GM12874 (cell line): ENCODE data around the gene NIPAL4.
A peak's percentile ranks its signal among the peaks of the same experiment; 100 is the strongest.

Source experiments
- CTCF ChIP-seq: IDR thresholded peaks from 2 replicates; pipeline ENCODE4 v1.5.1; 2011; ENCODE audit warnings: low read depth, mild to moderate bottlenecking, control low read depth, low read length, moderate library complexity; ENCODE audit not compliant: insufficient read depth

Gene NIPAL4

DNA sequence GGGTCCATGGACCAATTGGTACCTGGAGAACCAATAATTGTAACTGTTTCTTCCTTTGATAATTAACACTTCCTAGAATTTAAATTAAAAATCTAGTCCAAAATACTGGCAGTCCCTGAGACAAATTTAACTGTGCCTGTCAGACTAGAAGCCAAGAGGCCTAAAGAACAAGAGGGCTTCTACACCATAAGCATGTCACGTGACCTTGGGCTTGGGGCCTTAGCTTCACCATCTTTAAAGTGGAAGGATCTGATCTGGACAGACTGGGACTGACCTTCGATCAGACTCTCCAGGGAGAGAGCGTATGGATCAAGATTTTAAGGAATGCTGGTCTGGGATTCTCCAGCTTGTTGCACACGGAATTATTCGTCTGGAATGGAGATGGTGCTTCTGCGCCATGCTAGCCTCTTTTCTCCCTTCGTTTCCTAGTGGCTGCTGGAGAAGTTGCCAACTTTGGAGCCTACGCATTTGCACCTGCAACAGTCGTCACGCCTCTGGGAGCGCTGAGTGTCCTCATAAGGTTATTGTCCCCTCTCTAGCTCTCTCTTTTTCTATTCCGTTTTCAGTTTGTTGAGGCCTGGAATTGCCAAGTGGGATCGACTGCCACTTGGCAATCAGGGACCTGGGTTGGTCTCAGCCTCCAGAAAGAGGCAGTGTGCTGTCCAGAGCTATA is 8.4 kb downstream of the NIPAL4 start:
- TF ChIP-seq CTCF, result no peak

GRCh38 chr5:157469073-157469472 is 9.1 kb downstream of the NIPAL4 start:
- peak; percentile 8; the same call in 1 of the 2 replicates for TF ChIP-seq CTCF

DNA sequence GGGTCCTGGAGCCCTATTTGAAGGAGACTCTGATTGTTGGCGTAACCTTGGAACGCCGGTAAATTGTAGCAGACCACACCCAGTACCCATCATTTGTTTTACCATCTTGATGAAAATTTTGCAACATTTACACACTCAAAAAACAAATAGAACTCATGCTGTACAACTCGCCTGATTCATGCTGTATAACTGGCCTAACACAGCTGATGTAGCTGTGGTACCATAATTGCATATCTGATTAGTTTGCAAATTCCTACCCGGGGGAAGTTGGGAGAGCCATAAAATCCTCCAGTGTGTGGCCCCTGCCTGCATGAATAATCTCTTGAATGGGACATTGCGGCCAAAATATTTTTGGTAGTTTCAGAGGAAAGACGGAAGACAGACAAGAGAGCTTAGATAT is 9.7 kb downstream of the NIPAL4 start:
- no peak for TF ChIP-seq CTCF

DNA sequence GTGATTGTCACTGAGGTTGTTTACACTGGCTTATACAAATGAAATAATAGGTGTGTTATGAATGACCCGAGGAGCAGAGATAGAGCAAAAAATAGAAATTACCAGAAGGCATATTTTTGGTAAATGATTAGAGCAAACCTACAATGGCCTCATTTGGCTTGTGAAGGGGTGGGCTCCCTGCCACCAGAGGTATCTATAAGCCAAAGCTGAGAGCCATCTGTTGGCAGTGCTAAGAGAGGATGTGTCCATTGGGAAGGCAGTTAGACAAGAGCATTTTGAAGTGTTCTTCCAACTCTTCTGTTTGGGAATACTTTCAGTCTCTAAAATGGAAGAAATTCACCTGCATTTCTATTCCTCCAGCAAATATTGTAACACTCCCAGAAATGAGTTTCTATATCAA is 10.6 kb downstream of the NIPAL4 start:
- no peak for TF ChIP-seq CTCF

DNA sequence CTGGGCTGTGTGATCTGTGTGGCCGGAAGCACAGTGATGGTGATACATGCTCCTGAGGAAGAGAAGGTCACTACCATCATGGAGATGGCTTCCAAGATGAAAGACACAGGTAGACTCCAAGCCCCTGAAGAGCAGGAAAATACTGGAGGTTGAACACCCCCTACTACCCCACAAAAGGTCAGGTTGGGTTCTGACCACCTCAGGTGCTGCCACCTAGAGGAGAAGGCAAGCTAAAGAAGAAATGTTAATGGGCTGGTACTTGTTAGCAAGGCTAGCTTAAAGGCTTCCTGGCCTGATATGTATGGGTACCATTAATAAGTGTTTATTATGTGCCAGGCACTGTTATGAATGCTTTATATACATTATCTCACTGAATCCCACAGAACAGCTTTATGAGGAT is 11.7 kb downstream of the NIPAL4 start:
- peak; percentile 66 for TF ChIP-seq CTCF

DNA sequence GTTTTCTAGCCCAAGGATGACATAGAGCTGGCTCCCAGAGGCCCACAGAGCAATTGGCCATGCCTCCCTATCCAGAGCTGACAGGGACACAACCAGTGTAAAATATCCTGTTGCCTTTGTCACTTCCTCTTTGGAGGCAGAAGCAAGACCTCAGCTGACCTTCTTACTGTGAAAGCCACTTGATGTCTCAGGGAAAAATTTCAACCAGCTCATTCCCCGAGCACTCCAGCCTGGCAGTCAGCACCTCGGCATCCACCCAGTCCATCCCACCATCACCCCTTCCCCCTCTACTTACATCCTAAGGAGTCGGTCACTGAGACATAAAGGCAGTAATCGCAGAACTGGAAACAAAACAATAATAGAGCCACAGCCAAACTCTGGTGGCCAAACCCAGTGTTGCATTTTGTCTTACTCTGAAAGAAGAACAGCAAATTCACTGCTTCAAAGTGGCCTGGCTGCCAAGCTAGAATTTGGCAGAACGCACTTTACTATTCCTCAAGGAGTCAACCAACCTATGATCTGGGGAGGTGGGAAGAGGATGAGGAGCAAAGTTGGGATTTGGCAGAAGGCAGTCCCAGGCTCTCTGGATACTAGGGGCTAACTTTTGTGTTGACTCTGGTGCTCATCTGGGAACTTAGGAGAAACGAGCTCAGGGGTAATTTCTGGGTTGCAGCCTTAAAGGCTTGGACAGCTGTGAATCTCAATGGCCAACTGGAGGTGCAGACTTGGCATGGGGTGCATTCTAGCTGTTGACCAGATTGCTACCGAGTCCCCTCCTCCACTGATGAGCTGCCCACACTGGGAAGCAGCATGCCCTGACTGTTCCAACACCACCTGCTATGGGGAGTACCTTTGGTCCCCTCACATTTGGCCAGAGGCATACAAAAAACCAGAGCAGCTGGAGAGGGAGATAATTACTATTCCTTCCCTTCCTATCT is 13.6 kb downstream of the NIPAL4 start:
- TF ChIP-seq CTCF, result no peak

DNA sequence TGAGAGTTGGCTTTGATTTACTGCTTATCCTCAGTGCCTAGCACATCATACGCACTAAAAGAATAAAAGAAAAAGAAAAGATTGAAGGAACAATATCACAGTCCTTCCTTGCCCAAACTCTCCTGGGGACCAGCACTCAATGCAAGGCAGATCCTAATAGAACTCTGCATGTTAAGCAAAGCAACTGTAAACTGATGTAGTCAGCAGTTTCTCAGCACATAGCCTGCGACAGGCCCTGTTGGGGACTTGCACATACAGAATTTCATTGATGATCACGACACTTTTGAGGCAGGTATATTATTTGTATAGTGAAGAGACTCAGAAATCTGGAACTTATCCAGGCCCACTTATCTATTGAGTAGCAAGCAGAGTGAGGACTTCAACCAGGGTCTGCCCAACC is 15.4 kb downstream of the NIPAL4 start:
- no peak for TF ChIP-seq CTCF
